HepG2 (cell line): ENCODE data around the gene HECTD4. TPM values are rescaled to one million over a fixed set of nuclear protein-coding genes. Genes with fewer than 3 reads are reported as not detected.

Experiments
- ATAC-seq: fragments of 200-7000 bp; cut with Tn5 transposase; 3 replicates; pipeline ENCODE4 v1.9.1; 2020; ENCODE audit warnings: mild to moderate bottlenecking, moderate library complexity
- BruUV-seq: library from RNA; stranded (reverse); fragments of 400-500 nt; replicated peaks from 2 replicates; lab custom pipeline; 2021; lab: Mats Ljungman, UMichigan
- CTCF ChIA-PET: fragments of 300-600 bp; formaldehyde crosslinking; extraction: SDS; loops from one replicate; lab custom pipeline; 2021; ENCODE audit warnings: low total read pairs, inconsistent platforms, low intra/inter-chr PET ratio; lab: Yijun Ruan, JAX
- POLR2A ChIA-PET: fragments of 350-600 bp; sonication (Branson Sonifier 250); formaldehyde crosslinking; loops from one replicate; lab custom pipeline; 2020; ENCODE audit warnings: antibody characterized with exemption, inconsistent platforms; lab: Yijun Ruan, JAX
- DNase-seq: peaks from one replicate; pipeline ENCODE4 v3.0.0-alpha.2; 2015; ENCODE audit warnings: low spot score
- FAIRE-seq: peaks from 3 replicates; lab custom pipeline; 2011; peaks lifted over from hg19 to GRCh38; lab: Jason Lieb, UNC
- H2AFZ ChIP-seq: one replicate; pipeline ENCODE4 v1.6.1; 2011; ENCODE audit warnings: low read length, inconsistent platforms
- H3K27ac ChIP-seq: fragments of 300-600 bp; 3 replicates; pipeline ENCODE4 v1.8.0; 2011; ENCODE audit warnings: mixed run types, mild to moderate bottlenecking, mixed read lengths, low read length, inconsistent platforms; ENCODE audit not compliant: insufficient read depth; ENCODE audit errors: extremely low read length
- H3K27me3 ChIP-seq, 2 experiments: fragments of 200-600 bp in 1 of 2; 2 replicates in 1 of 2; 3 replicates in 1 of 2; pipeline versions ENCODE4 v1.6.0 to v1.8.0; 2011; ENCODE audit warnings: low read length in 2 of 2, mild to moderate bottlenecking in 2 of 2, moderate library complexity in 2 of 2, inconsistent platforms in 1 of 2; ENCODE audit not compliant: insufficient read depth in 2 of 2, control insufficient read depth in 1 of 2
- H3K36me3 ChIP-seq, 2 experiments: fragments of 200-600 bp in 1 of 2; replicated peaks in 1 of 2; 2 replicates in 1 of 2; 3 replicates in 1 of 2; pipeline versions ENCODE4 v1.5.1 to v1.8.0; 2011; ENCODE audit warnings: low read length in 2 of 2, inconsistent platforms in 1 of 2; ENCODE audit not compliant: insufficient read depth in 2 of 2, control insufficient read depth in 1 of 2
- H3K4me1 ChIP-seq: 2 replicates; pipeline ENCODE4 v1.5.1; 2012; ENCODE audit warnings: low read length, inconsistent platforms; ENCODE audit not compliant: insufficient read depth
- H3K4me2 ChIP-seq: 2 replicates; pipeline ENCODE4 v1.6.0; 2011; ENCODE audit warnings: low read depth, low read length, inconsistent platforms
- H3K4me3 ChIP-seq, 3 experiments: fragments of 200-600 bp in 1 of 3; sonication (generic), shearing (Covaris generic) in 1 of 3; replicated peaks in 1 of 3; 2 replicates each; pipeline ENCODE4 v1.5.1; 2011 to 2016; ENCODE audit warnings: low read length in 3 of 3, inconsistent platforms in 2 of 3, low read depth in 2 of 3, mild to moderate bottlenecking in 2 of 3, control low read depth in 1 of 3, mixed read lengths in 1 of 3; ENCODE audit not compliant: insufficient read depth in 1 of 3
- H3K79me2 ChIP-seq: one replicate; pipeline ENCODE4 v1.6.1; 2011; ENCODE audit warnings: low read length, inconsistent platforms; ENCODE audit not compliant: insufficient read depth
- H3K9ac ChIP-seq: 2 replicates; pipeline ENCODE4 v1.6.0; 2011; ENCODE audit warnings: mild to moderate bottlenecking, low read depth, low read length, inconsistent platforms; ENCODE audit not compliant: insufficient read depth
- H3K9me3 ChIP-seq: 2 replicates; pipeline ENCODE4 v1.5.1; 2012; ENCODE audit warnings: mild to moderate bottlenecking, low read length
- H4K20me1 ChIP-seq: 2 replicates; pipeline ENCODE4 v1.6.0; 2011; ENCODE audit warnings: inconsistent platforms, mild to moderate bottlenecking, low read length, moderate library complexity; ENCODE audit not compliant: insufficient read depth
- CEBPG ChIP-seq: IDR thresholded peaks from 2 replicates; pipeline ENCODE4 v1.6.1; 2016
- ELF4 ChIP-seq: sonication (generic); formaldehyde crosslinking; IDR thresholded peaks from 2 replicates; pipeline ENCODE4 v1.5.0; 2020; ENCODE audit warnings: missing genetic modification reagents, mild to moderate bottlenecking, moderate library complexity, borderline replicate concordance
- HNRNPUL1 ChIP-seq: fragments of 200-400 bp; formaldehyde crosslinking; IDR thresholded peaks from 2 replicates; pipeline ENCODE4 v1.6.1; 2017; ENCODE audit warnings: low read depth, mild to moderate bottlenecking, low read length, moderate library complexity
- KDM6A ChIP-seq: IDR thresholded peaks from 2 replicates; pipeline ENCODE4 v1.6.1; 2016; ENCODE audit warnings: low read depth
- POLR2G ChIP-seq: fragments of 200-400 bp; formaldehyde crosslinking; IDR thresholded peaks from 2 replicates; pipeline ENCODE4 v1.6.1; 2018; ENCODE audit warnings: mild to moderate bottlenecking, low read depth, low read length, moderate library complexity
- RFX3 ChIP-seq: IDR thresholded peaks from 2 replicates; pipeline ENCODE4 v1.6.1; 2016; ENCODE audit warnings: missing biosample characterization, missing genetic modification reagents
- TAF1 ChIP-seq: sonication (generic); formaldehyde crosslinking; IDR thresholded peaks from 2 replicates; pipeline ENCODE4 v1.4.0; 2020; ENCODE audit warnings: missing genetic modification reagents
- TFE3 ChIP-seq: IDR thresholded peaks from 2 replicates; pipeline ENCODE4 v1.6.1; 2016
- ZNF501 ChIP-seq: sonication (generic); formaldehyde crosslinking; IDR thresholded peaks from 2 replicates; pipeline ENCODE4 v1.5.1; 2020; ENCODE audit warnings: mild to moderate bottlenecking, moderate library complexity, missing genetic modification reagents
- ZNF720 ChIP-seq: sonication (generic); formaldehyde crosslinking; IDR thresholded peaks from 2 replicates; pipeline ENCODE4 v1.4.0; 2020; ENCODE audit warnings: missing genetic modification reagents
- ZSCAN29 ChIP-seq: sonication (generic); formaldehyde crosslinking; conservative IDR thresholded peaks from 2 replicates; pipeline ENCODE4 v1.4.0; 2020; ENCODE audit warnings: mild to moderate bottlenecking, missing genetic modification reagents
- WGBS: methylation state at CpG from one replicate; pipeline ENCODE4 v1.1.6; 2017; ENCODE audit warnings: low lambda C conversion rate; 5-methylcytosine and 5-hydroxymethylcytosine counted together
- in situ Hi-C: cut with HindIII; loops from 2 replicates; pipeline ENCODE4 v1.10.0; 2017; ENCODE audit warnings: low pct_unique_long_range_greater_than_20kb; ENCODE audit not compliant: extremely low pct_ligation_motif_present
- intact Hi-C: fragments of 100-400 bp; cut with micrococcal nuclease; formaldehyde crosslinking; loops from one replicate; pipeline ENCODE4 v1.10.0; 2022; ENCODE audit not compliant: unreplicated experiment
- polyA plus RNA-seq, 8 experiments: library from polyadenylated mRNA; depleted of rRNA in 3 of 8; stranded (reverse) in 7 of 8; unstranded in 1 of 8; fragments of >200 nt; fragmentation: Illumina TruSeq in 4 of 8; extraction: Trizol in 4 of 8; gene quantifications; 2 replicates each; pipeline versions ENCODE4 v1.2.1 to v1.2.3, GENCODE V29; 2011 to 2016; ENCODE audit warnings: low read depth in 4 of 8, missing spikeins in 1 of 8, mixed read lengths in 1 of 8; ENCODE audit not compliant: insufficient read depth in 1 of 8
- total RNA-seq, 5 experiments: library from RNA; depleted of rRNA; stranded (reverse); fragments of >200 nt; fragmentation: Illumina TruSeq; extraction: Trizol; gene quantifications; 2 replicates each; pipeline ENCODE4 v1.2.3, GENCODE V29; 2016; ENCODE audit warnings: low read depth in 1 of 5

The HECTD4 gene
- total and polyA plus RNA-seq, 2 of the 13 experiments (the other 11 are each of a cell fraction or from before 2014, with no cell fraction given), result 9.0 to 11.4 TPM

DNA sequence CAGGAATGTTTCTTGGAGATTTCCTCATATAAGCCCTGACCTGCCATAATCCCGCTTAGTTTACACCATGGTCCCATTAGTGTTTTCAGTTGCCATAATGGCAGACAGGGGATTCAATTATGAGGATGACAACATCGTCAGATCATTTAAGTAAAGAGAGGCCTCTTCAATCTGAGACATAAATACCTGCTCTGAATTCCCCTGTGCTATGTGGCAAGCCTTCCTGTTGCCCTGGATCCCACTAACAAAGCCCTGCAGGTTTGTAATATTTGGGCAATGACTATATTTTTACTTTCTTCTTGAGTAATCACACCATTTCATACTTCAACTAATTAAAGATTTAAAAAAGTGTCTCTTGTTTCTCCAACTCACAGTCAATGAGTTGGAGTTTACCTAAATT lies 147.9 kb downstream of the HECTD4 start:
- no peak overlapping the region for H2AFZ ChIP-seq
- ChIA-PET POLR2A (interaction anchor here (1.1 kb wide), 1 partner anchor 117 kb away, joined by 3 read pairs; no protein-coding TSS in a partner anchor), CTCF (no interaction called here)
- no TSS peak for BruUV-seq
- no peak overlapping the region for H3K27ac ChIP-seq
- intact Hi-C loops, result no loop called here
- TF ChIP-seq ZNF501 (CRISPR knock-in tag), result no peak
- no peak for TF ChIP-seq TFE3 (CRISPR knock-in tag)
- no peak for TF ChIP-seq ZSCAN29
- DNase-seq (no peak), ATAC-seq (no peak), FAIRE-seq (no peak)
- H4K20me1 ChIP-seq, result no peaks in the 10 kb centered on the region
- H3K4me3 ChIP-seq, result no peak overlapping the region
- no peak overlapping the region for H3K4me2 ChIP-seq
- peaks cover 17 to 53% of the 10 kb centered on the region in 2 experiments for H3K36me3 ChIP-seq
- H3K27me3 ChIP-seq, result no peaks in the 10 kb centered on the region
- no peaks in the 10 kb centered on the region for H3K79me2 ChIP-seq
- 98% methylated on average over 2 of the region's 2 CpGs for WGBS
- H3K9ac ChIP-seq, result no peak overlapping the region
- no peaks in the 10 kb centered on the region for H3K9me3 ChIP-seq
- H3K4me1 ChIP-seq, result peaks cover 6% of the 10 kb centered on the region; the same call in 1 of the 2 replicates
- in situ Hi-C loops, result no loop called here

DNA sequence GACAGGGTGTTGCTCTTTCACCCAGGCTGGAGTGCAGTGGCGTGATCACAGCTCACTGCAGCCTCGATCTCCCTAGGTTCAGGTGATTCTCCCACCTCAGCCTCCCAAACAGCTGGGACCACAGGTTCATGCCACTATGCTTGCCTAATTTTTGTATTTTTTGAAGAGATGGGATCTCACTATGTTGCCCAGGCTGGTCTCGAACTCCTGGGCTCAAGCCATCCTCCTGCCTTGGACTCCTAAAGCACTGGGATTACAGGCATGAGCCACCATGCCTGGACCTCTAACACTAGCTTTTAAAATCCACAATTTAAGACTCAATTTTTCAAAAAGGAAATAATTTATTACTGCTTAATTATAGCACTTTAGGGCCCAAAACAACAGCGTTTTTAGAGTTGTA lies 149.0 kb downstream of the HECTD4 start:
- no peaks in the 10 kb centered on the region for H3K9me3 ChIP-seq
- H3K4me1 ChIP-seq, result no peaks in the 10 kb centered on the region
- H3K27me3 ChIP-seq, result no peaks in the 10 kb centered on the region
- no peak for FAIRE-seq
- ChIA-PET CTCF (no interaction called here), POLR2A (no interaction called here)
- WGBS, result 96% methylated on average over 4 of the region's 4 CpGs
- ATAC-seq, result no peak
- no peak for TF ChIP-seq ELF4 (CRISPR knock-in tag)
- no peak for TF ChIP-seq HNRNPUL1
- no peak for TF ChIP-seq TAF1
- TF ChIP-seq KDM6A (CRISPR knock-in tag), result no peak
- TF ChIP-seq RFX3 (CRISPR knock-in tag), result no peak
- no peak for TF ChIP-seq CEBPG
- no peak for TF ChIP-seq POLR2G
- no peak for TF ChIP-seq ZNF720 (CRISPR knock-in tag)
- H3K27ac ChIP-seq, result no peak overlapping the region
- H3K36me3 ChIP-seq, result peaks cover 16 to 61% of the 10 kb centered on the region in 2 experiments
- H4K20me1 ChIP-seq, result no peaks in the 10 kb centered on the region
- no peak overlapping the region for H3K4me2 ChIP-seq
- H2AFZ ChIP-seq, result no peak overlapping the region
- no peak overlapping the region for H3K9ac ChIP-seq
- BruUV-seq, result no TSS peak
- no peaks in the 10 kb centered on the region for H3K79me2 ChIP-seq
- in situ Hi-C loops, result no loop called here
- DNase-seq, result no peak
- no peak overlapping the region for H3K4me3 ChIP-seq
- intact Hi-C loops, result no loop called here
